ENCODE data around the gene SYK.

Gene SYK

DNA sequence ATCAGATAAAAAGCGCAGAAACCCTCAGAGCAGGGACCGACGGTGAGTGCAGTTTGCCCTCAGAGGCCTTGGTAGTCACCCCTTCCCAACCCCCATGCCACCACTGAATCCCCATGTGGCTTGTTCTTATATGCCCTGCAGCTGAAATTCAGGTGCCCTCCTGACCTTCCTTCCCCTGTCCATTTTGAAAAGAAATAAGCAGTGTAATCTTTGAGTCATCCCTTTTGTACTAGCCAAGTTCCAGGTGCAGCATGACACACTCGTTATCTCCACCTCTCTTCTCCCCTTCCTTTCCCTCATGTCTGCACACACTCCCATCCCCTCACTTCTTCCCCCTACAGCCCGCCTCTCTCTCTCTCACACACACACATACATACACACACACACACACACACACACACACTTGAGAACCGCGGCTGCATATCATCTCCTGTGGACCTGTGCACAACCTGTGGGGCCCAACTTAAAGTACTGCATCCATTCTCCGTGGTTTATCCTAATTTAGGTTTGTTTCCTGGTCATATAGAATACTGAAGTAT is 53.1 kb downstream of the SYK start:
- no peak for DNase-seq

DNA sequence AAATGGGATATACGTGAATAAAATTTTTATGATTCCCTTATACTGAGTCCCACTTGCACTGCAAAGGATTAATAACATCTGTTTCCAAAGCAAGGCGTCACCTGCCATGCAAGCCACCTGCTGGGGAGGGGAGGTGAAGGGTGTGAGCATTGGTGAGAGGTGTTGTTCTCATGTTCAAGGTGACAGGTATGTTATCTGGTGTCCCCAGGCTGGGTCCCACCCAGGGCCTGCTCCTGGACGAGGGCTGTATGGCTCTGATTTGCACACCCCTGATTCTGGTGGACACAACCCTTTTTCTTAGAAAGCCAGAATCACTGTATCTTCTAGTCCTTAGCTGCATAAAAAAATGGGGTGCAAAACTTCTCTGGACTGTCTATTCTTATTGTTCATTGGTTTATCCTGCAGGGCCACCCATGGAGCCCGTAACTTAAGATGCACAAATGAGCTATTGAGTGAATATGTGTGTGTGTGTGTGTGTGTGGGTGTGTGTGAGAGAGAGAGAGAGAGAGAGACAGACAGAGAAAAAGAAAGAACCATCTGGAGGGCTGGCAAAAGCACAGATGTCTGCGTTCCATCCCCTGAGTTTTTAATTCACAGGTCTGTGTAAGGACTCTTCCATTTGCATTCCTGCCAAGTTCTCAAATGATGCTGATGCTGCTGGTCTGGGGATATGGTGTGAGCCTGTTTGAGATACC is 53.7 kb downstream of the SYK start:
- DNase-seq = no peak

GRCh38 chr9:90857091-90857490 is 55.5 kb downstream of the SYK start:
- no peak for DNase-seq

GRCh38 chr9:90857855-90858254 is 56.2 kb downstream of the SYK start:
- DNase-seq = no peak

DNA sequence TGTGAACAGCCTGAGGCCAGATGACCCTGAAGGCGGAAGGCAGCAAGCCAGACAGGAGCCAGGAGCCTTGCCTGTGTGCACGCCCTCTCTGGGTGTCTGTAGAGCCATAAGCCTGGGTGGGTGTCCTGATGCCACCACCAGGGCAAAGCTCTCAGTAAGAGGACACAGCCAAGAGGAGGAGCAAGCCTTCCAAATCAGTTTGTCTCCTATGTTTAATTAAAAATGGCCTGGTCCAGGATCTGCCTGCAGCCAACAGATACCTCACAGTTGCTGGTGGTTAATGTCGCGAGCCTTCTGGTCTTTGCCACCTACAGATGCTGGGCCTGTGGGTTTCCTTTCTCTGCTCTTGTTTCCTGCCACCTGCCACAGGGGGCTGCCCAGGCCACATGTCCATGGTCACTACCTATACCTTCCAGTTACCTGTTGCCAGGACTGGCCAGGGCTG is 56.9 kb downstream of the SYK start:
- no peak for DNase-seq

DNA sequence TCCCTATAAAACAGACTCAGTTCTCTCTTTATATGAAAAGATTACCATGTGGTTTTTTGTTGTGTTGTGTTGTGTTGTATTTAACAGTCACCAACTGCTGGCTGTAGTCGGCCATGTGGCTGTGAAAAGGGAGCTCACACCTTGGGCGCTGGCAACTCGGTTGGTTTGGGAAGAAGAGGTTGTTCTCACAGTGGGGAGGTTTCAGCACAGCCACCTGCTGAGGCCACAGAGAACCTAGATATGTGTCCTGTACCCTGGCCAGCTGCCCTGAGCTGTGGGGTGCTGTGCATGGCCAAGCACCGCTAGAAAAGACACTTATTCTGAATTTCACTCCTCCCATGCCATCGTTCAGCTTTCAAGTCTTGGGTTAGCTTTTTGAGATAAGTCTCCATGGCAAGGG is 58.8 kb downstream of the SYK start:
- DNase-seq = no peak

DNA sequence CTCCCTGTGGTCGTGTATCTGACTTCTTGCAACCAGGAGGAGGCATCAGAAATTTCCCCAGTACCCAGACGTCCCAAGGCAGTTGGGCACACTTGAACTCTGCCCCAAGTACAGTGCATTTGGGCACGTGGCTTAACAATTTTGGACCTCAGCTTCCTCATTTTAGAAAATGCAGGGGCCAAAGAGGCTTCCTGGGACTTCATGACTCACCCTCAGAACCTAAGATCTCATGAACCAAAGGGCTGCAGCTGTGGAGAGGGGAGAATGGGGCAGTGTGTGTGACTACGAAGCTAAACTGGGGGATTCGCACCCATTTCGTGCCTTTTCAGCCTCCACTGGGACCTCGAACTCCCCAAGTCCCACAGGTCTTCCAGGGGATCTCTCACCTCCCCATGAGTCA is 59.2 kb downstream of the SYK start:
- DNase-seq = no peak

- DNase-seq = no peak
Observed at GRCh38 chr9:90861380-90861779, 59.8 kb downstream of the SYK start.

DNA sequence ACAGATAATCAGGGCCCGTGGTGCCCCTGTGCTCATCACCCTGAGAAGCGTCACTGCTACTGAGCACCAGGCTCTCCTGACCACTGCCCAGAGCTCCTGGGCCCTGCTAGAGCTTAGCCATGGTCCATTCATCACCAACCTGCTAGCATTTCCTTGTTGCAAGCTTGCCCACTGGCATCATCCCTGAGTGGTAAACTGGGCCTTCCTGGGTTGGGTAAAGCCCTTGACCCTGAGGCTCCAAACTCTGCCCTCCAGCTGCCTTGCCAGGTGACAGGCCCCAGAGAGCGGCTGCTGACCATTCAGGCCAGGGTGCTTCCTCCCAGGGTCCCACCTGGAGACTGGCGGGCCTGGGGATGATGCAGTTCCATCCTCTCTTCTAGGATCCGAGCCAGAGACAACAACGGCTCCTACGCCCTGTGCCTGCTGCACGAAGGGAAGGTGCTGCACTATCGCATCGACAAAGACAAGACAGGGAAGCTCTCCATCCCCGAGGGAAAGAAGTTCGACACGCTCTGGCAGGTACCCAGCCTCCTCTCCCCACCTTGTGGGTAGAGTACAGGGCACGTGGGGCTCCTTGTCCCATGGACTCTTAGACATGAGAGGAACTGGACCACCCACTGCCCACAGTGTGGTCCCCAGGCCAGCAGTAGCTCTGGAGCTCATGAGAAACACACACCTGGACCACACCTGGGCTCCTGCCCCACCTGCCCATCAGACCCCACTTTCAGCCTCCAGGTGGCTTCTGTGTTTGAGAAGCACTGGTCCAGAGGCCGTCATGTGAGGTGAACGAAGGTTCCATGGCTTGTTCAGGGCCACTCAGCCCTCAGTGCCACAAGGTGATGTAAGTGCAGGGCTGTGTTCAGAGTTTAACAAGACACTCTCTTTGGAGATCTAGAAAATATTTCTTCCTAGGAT is 60.5 kb downstream of the SYK start:
- no peak for DNase-seq

- DNase-seq = no peak
Observed at GRCh38 chr9:90864779-90865178, 63.2 kb downstream of the SYK start.

DNA sequence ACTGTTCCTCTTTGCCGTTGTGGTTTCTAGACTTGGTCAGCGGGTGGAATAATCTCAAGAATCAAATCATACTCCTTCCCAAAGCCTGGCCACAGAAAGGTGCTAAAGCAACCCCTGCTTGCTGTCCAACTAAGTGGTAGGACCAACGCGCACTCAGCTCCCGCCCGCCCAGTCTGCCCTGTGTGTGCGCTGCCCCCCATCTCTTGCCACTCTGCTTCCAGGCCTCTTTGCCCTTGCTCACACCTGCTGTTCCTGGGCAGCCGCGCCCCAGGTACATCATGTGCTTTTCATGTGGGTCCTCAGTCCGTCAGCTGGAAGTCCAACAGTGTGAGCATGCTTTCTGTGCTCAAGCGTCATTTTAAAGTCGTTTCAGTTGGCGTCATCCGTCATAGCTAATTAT is 65.5 kb downstream of the SYK start:
- DNase-seq = no peak

DNA sequence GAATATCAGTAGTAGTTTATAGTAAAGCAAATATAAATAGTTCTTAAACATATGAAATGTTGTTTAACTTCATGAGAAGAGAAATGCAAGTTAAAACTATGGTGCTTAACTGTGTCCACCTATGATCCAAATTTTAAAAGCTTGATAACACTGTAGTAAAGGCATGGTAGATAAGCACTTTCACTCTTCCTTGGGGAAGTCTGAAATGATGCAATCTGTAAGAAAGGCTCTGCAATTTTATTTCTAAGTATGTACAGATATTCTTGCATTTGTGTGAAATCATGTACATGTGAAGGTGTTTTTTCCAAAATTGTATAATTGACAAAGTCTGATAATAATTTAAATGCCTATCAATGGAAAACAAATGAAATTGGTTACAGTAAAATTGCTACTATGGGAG is 66.9 kb downstream of the SYK start:
- DNase-seq = no peak

GRCh38 chr9:90869361-90869760 is 67.7 kb downstream of the SYK start:
- DNase-seq = no peak

- no peak for DNase-seq
Observed at GRCh38 chr9:90870621-90871326, 69.2 kb downstream of the SYK start.

GRCh38 chr9:90871327-90871935 is 69.8 kb downstream of the SYK start:
- no peak for DNase-seq

- DNase-seq = no peak
Observed at GRCh38 chr9:90872835-90873294, 71.2 kb downstream of the SYK start.

DNA sequence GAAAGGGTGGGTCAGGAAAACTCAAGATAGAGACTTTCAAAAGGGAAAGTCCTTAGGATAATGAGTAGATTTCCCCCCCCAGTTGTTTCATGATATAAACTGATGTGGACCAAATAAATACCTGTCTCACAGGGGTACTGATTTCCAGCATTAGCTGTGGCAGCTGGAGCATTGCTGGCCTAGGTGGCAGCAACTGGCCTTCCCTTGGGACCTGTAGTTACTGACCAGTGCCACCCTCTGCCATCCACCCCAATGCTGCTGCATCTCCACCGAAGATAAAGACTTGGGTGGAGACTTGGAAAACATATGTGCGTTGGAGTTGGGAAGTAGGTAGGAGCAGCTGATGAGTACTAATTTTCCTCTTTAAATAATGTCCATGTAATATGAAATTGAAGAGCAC is 71.8 kb downstream of the SYK start:
- DNase-seq = no peak

DNA sequence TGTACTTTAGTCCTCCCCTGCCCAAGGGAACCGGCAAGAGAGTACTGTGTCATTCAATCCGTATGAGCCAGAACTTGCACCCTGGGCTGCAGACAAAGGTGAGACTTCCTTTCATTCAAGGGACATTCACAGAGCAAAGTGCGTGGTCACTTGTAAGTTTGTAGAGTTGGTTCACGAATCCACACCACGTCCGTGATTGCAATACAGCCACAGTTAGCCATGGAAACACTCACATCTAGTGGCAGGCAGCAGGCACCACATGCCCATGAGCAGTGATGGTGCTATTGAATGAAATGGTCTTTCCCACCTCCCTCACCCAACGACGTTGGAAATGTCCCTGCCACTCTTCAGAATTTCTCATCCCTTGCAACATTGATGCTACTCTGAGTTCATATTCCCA is 72.6 kb downstream of the SYK start:
- DNase-seq = no peak

GRCh38 chr9:90878562-90878961 is 76.9 kb downstream of the SYK start:
- no peak for DNase-seq

DNA sequence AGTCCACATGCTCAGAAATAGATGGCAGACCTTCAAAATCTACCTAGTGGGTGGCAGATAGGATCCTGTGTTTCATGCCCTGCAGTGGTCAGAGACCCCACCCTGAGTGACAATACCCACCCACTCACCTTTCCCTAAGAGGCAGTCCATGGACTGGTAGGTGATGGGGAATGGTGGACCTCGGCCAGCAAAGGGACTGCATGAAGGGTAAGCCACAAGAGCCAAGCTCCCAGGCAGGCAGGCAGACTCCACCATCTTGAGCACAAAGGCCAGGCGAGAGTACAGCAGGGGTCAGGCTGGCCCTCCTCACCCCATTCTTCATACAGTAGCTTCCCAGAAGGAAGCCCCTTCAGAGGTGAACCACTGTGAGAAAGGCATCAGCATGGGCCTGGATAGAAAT is 78.4 kb downstream of the SYK start:
- no peak for DNase-seq

DNA sequence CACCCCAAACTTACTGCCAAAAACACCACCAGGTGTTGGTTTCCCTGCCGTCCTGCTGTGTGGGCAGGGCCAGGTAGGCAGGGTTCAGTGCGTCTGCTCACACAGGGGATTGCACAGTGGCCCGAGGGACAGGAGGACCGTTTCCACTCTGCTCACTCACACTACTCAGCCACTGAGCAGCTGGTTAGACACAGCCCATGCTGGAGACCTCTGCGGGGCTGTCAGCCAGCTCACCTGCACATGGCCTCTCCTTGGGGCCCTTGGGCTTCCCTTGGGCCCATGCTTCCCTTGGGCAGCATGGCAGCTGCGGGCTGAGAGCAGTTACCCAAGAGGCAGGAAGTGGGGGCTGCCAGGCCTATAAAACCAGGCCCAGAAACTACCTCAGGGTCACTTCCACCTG is 79.0 kb downstream of the SYK start:
- DNase-seq = no peak

GRCh38 chr9:90881648-90882047 is 80.0 kb downstream of the SYK start:
- no peak for DNase-seq

Data from activated gamma-delta T cell (primary cell).